Measurements from ENCODE around the gene SLC25A43.

The SLC25A43 gene

DNA sequence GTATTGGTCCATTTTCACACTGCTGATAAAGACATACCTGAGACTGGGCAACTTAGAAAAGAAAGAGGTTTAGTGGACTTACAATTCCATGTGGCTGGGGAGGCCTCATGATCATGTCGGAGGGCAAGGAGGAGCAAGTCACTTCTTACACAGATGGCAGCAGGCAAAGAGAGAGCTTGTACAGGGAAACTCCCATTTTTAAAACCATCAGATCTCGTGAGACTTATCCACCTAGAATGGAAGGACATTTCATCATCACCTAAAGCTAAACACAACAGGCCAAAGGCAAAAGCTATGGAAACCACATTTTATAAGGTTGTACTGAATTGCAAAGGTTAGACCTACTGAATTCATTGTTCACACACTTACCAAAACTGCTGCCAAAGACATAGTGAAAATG lies 6.0 kb upstream of the SLC25A43 start:
- TF ChIP-seq, protein P1, sequence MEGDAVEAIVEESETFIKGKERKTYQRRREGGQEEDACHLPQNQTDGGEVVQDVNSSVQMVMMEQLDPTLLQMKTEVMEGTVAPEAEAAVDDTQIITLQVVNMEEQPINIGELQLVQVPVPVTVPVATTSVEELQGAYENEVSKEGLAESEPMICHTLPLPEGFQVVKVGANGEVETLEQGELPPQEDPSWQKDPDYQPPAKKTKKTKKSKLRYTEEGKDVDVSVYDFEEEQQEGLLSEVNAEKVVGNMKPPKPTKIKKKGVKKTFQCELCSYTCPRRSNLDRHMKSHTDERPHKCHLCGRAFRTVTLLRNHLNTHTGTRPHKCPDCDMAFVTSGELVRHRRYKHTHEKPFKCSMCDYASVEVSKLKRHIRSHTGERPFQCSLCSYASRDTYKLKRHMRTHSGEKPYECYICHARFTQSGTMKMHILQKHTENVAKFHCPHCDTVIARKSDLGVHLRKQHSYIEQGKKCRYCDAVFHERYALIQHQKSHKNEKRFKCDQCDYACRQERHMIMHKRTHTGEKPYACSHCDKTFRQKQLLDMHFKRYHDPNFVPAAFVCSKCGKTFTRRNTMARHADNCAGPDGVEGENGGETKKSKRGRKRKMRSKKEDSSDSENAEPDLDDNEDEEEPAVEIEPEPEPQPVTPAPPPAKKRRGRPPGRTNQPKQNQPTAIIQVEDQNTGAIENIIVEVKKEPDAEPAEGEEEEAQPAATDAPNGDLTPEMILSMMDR (IDR thresholded peaks at IDR 0.05; ENCODE audit: low read depth, low read length, missing control alignments), result no peak
- H3K4me3 ChIP-seq (ENCODE audit: low read depth, low read length), result no peak overlapping the region
- no peak for DNase-seq (ENCODE audit: low read depth)

DNA sequence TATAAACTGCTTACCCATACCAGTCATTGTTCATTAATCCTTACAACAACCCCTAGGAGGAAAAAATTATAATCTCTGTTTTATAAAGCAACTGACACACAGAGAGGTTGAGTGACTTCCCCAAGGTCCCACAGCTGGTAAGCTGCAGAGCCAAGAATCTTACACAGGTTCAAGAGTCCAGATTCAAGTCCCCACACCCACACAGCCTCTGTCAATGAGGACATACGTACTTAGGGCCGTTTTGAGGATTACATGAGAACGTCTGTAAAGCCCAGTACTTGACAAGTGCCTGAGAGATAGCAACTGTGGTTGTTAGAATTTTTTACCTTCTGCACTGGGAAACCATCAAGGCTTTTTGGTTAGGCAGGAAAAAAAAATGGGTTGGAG lies 556 bp upstream of the SLC25A43 start:
- H3K4me3 ChIP-seq (ENCODE audit: low read depth, low read length), result peak overlapping the region; percentile 74
- TF ChIP-seq, protein P1 (IDR thresholded peaks at IDR 0.05; ENCODE audit: low read depth, low read length, missing control alignments), result no peak
- DNase-seq (ENCODE audit: low read depth), result no peak

DNA sequence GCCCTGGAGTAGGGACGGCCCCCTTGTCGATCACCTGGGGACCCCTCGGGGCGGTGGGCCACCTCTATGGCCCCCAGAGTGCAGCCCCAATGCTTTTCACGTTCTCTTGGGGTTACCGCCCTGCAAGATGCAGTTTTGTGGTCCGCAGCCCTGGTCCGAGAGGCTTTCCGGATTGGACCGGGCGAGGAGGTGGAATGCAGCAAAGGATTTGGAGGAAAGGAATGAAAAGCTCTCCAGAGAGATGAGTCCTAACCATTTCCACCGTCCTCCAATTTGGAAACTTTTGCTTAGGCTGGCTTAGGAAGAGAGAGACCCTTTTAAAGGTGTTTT lies 601 bp downstream of the SLC25A43 start:
- TF ChIP-seq, protein P1 (IDR thresholded peaks at IDR 0.05; ENCODE audit: low read depth, low read length, missing control alignments), result no peak
- peak overlapping the region; percentile 74 for H3K4me3 ChIP-seq (ENCODE audit: low read depth, low read length)
- DNase-seq (ENCODE audit: low read depth), result no peak

DNA sequence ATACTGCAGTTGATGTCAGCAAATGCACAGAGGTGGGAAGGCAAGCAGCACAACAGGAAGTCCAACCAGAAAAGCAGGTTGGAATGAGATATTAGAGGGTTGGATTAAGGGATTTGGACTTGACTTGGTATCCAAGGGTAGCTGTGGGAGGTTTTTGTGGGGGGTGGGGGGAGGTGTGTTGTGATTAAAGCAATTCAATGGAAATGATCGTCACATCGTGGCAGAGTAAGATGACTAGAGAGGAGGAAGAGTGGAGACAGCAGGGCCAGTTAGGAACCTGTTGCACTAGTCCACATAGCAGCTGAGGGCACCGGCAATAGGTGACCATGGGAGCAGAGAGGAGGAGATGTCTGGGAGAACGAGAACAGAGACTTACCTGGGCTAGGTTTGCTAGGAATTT lies 2.4 kb downstream of the SLC25A43 start:
- DNase-seq (ENCODE audit: low read depth), result no peak
- TF ChIP-seq, protein P1 (IDR thresholded peaks at IDR 0.05; ENCODE audit: low read depth, low read length, missing control alignments), result no peak
- no peak overlapping the region for H3K4me3 ChIP-seq (ENCODE audit: low read depth, low read length)

DNA sequence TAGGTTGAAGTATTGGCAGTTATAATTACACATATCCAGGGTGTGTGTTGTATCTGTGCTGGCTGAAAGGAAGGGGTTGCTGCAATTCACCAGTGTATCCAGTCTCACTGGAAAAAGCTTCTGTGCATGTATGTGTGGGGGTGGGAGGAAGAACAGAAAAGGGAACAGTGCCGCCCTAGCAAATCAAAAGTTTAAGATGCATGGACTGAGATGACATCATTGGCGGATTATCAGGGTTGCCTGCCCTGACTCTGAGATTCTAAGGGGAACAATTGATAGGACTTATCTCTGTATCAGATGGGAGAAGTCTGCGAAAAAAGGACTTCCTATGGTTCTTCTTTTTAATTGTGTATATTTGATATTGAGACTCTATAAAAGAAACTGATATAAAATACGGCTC lies 3.5 kb downstream of the SLC25A43 start:
- H3K4me3 ChIP-seq (ENCODE audit: low read depth, low read length), result no peak overlapping the region
- TF ChIP-seq, protein P1 (IDR thresholded peaks at IDR 0.05; ENCODE audit: low read depth, low read length, missing control alignments), result no peak
- no peak for DNase-seq (ENCODE audit: low read depth)

DNA sequence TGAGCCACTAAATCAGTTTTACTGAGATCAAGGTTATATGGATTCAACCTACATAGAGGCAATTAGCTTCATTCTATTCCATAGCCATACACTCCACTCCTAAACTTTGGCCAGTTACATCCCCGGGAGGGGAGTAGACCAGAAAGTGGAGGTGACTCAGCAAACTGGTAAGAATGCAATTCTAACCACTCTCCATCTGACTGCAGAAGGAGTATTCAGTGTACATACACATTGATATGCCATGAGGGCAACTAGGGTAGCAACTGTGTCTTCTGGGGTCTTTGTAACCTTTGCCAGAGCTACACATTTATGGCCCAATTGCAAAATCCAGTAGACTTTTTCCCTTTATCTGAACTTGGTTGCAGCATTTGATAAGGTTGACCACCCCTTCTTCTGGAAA lies 7.6 kb downstream of the SLC25A43 start:
- TF ChIP-seq, protein P1 (IDR thresholded peaks at IDR 0.05; ENCODE audit: low read depth, low read length, missing control alignments), result no peak
- no peak for DNase-seq (ENCODE audit: low read depth)
- no peak overlapping the region for H3K4me3 ChIP-seq (ENCODE audit: low read depth, low read length)

DNA sequence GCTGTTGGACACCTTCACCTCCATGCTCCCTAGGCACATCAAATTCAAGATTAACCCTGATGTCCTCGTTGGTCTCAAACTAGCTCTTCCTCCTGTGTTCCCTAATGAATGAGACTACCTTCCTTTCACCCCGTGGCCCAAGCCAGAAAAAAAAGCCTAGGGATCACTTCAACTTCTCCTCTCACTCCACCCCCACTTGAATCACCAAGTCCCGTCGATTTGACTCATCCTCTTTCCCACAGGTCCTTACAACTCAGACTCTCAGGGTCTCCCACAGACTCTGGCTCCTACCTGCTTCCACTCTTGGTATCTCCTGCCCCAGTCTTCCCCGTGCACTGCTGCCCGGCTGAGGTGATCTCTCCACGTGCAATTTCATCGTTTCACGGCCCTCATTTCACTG lies 8.5 kb downstream of the SLC25A43 start:
- no peak for DNase-seq (ENCODE audit: low read depth)
- H3K4me3 ChIP-seq (ENCODE audit: low read depth, low read length), result no peak overlapping the region
- TF ChIP-seq, protein P1 (IDR thresholded peaks at IDR 0.05; ENCODE audit: low read depth, low read length, missing control alignments), result no peak
